DMS 273 (cell line): Measurements from ENCODE around the gene BDH2.
A peak's percentile ranks its signal among the peaks of the same experiment; 100 is the strongest.

Experiments
- DNase-seq: peaks from one replicate; lab custom pipeline; 2025; ENCODE audit not compliant: unreplicated experiment; lab: John Stamatoyannopoulos, UW

BDH2 gene

DNA sequence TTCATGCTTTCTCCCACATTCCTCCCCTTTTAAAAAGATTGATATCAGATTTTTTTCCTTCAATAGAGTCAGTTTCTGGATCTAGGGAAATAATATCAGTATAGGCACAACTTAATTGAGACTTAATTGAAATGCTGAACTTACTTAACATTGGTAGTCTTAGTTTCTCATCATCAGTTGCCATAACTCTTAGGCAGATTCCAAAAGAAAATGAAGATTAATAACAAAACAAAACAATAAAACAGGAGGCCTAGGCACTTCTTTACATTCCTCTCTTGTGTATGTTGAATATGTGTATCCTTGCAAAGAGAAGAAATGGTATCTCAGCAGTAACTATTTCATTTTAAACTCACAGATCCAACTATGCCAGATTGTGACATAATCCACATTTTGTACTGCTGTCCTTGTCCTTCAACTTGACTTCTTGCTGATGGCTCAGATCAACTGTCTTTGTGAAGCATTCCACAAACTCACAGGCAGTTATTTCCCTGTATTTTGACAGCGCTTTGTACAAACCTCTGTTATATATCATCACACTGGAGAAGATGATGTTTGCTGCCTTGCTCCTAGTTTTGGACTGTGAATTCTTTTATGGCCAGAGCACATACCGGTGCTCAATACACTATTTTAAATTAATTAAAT lies 14.0 kb downstream of the BDH2 start:
- no peak for DNase-seq

DNA sequence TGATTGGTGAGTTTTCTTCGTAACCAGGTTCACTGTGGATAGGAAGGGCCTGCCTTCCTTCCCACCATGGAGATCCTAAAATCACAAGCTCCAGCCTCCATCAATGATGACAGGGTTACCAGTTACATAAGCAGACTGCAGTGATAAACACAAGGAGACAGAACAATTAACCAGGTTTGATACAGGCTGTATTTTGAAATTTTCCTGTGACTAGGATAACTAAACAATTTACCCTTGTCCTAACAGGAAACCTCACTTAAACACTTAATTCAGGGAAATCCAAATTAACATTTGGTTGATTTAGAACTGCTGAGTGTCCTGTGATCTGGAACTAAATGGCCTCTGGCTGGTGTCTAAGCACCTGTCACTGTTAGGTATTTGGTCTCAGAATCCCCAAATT lies 20.0 kb downstream of the BDH2 start:
- DNase-seq, result no peak

DNA sequence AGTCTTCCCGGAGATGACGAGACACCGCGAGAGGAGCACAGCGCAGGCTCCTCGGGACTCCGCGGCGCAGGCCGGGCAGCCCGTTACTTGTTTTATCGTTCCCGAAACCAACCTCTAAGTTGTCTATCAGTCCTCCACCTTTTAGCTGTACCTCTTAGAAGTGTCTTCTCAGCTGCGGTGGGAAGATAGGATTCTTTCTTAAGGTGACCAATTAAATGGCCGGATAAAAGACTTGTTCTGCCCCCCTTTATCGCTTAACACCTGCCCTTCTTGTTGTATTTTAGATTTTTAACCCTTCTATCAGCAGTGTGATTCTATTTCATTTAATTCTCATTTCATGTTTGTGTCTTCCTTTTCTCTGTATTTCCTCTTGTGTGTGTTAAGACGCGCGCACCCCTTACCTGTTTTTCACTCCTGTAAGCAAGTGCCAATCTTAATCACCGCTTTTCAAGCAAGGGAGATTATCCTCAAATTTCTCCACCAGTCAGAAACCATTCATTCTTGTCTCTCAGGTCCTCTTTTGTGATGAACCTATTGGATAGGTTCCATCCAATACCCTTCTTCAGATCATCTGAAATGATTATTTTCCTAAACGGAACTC lies 22.8 kb downstream of the BDH2 start, which contains the start of gene SLC9B2:
Gene SLC9B2 (minus strand): TSS at position 15 of the 601 bp plus-strand sequence. CDS start 9,211 bp downstream, outside the sequence.
- peak; percentile 34 for DNase-seq

DNA sequence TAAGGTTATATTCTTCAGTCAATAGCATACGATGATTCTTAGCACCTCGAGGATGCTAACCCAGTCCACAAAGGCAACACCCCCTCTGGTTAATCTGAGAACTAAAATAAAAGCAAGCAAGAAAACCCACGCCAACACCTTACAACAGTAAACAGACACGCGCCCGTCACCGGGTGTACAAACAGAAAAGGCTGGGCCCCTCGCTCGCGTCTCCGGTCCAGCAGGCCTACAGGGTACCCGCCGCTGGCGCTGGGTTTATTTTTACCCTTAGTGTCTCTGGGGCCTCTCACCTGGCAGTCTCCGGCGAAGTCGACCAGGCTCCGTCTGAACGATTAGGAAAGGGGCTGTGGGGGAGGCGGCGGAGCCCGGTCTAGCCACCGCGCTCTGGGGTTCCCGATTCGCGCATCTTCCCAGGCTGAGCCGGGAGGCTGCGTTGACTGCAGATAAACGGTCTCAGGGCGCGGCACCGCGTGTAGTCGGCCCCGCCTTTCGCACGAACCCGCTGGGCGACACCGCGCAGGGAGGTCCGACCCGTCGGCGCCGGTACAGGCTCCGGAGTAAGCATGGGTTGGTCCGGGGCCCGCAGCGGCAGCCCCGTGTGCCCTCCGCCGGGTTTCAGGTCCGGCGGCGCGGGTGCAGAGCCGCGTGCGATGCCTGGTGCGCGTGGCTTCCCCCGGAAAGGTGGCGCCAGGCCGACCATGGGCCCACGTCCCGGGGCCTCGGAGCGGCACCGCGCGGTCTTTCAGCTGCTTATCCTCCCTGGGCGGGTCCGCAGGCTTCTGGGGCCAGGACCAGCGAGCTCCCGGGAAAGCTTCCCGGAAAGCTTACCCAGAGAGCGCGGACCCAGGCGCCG lies 23.5 kb downstream of the BDH2 start:
- DNase-seq, result peak; percentile 82

DNA sequence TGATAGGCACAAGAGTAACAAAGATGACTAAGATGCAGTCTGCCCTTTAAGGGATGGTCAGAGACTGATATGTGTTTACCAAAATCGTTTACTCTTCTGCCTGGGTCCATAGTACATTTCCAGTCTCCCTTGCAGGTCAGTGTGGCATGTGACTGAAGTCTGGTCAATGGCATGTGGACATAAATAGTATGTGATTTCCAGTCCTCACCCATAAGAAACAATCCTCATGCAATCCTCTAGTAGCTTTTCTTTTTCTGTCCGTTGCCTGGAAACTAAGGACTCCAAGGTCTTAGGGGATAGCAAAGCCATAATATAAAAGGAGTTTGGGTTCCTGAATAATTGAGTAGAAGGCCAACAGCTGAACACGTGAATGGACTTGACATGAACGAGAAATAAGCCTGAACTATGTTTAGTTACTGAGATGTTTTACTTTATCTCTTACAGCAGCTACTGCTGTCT lies 24.2 kb downstream of the BDH2 start:
- DNase-seq, result peak; percentile 49

DNA sequence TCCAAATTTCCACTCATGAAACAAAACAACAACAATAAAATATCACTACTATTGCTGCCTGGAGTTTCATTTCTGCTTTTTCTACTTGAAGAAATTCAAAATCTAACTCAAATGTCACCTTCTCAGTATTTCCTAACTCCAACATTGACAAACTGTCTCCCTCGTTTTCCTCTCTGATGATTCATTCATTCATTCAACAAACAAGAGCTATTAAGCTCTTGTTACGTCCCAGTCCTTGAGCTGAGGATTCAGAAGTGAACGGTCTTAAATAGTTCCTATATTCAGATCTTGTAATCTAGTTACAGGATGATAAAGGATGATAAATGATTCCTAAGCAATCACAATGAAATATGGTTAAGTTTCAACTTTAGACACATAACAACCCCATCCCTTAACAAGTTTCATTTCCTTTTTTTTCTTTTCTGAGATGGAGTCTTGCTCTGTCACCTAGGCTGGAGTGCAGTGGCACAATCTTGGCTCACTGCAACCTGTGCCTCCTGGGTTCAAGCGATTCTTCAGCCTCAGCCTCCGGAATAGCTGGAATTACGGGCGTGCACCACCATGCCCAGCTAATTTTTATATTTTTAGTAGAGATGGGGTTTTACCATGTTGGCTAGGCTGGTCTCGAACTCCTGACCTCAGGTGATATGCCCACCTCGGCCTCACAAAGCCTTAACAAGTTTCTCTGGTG lies 24.7 kb downstream of the BDH2 start:
- no peak for DNase-seq

DNA sequence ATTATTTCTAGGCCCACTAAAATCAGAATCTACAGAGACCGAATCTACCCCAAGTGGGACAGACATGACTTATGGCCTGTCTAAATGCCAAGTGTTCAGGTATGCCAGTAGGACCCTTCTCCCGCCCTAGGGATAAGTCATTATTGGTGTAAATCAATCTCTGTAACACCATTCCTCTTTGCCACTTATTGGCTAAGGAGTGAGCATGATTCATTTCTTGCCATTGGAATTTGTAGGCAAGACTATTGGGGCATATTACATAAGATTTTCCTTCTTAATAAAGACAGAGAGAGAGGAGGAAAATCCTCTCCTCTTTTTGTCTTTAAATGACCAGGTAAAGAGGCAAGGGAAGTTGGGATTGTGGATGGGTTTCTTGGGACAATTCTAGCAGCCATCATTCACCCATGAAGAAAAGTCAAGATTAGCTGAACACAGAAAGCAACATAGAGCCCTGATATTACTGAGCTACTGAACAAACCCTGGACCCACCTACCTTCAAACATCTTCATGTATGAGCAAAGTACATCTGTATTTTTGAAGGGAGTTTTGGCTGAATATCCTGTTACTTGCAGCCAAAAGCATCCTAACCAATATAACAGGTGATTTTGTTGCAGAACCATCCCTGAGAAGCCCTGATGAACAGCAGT lies 25.7 kb downstream of the BDH2 start:
- no peak for DNase-seq

DNA sequence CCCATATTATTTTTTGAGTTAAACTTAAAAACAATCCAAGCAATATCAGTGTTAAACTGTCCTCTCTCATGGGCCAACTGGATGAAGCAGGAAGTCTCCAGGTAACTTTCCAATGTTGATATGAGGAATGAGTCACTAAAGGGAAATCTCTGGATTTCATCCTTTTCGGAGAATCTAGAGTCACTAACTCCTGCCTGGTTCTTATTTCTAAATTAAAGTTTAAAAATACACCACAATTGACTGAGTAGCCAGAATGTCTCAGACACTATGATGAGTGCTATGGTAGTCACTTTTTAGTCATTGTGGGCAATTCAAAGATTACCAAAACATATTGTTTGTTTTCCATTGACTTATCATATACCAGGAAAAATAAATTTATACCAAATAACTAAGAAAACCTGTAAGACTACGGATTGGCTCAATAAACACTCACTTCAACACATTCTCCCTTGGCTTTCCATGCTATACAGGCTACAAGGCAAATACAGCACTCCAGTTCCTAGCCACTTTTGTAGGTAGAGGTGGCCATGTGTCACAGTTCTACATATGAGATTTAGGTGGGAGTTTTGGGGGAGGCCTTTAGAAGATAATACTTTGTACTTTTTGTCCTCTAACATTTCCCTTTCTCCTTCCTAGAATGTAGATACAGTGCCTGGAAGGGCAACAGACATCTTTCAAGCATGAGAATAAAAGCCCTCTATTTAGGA lies 31.6 kb downstream of the BDH2 start:
- DNase-seq, result no peak

DNA sequence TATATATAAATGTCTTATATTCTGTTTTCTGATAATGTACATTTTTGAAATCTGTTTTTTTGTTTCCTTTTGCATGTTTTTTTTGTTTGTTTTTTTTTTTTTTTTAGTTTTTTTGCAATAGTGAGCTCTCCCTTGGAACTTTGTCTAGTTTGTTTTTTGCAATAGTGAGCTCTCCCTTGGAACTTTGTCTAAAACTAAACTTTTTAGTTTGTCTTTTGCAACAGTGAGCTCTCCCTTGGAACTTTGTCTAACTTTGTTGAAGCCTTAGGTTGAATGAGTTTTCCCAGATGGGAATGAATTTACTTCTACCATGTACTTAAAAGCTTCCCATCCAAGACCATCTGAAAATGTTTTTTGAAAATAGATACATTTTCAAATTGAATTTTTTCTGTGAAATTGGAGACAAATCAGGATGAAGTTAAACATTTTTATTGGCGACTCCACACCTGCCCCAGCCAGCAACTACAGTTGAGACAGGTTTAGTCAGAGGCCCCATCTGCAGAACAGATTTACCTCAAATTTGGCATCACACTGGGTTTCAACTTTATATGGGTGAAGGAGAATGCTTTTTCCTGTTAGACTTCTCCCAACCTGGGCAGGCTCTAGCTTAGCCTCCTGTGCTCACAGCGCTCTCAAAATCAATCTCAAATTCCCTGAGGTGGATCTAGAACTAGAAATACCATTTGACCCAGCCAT lies 39.0 kb downstream of the BDH2 start:
- no peak for DNase-seq

DNA sequence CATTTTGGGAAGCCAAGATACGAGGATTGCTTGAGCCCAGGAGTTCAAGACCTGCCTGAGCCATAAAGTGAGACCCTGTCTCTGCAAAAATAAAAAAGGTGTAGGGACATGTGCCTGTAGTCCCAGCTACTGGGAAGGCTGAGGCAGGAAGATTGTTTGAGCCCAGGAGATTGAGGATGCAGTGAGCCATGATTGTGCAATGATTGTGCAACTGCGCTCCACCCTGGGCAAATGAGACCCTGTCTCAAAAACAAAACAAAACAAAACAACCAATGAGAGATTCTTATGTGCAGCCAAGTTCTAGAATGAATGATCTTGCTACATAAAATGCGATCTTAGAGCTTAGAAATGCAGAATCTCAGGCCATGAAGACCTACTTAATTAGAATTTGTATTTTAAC lies 45.6 kb downstream of the BDH2 start:
- DNase-seq, result no peak

DNA sequence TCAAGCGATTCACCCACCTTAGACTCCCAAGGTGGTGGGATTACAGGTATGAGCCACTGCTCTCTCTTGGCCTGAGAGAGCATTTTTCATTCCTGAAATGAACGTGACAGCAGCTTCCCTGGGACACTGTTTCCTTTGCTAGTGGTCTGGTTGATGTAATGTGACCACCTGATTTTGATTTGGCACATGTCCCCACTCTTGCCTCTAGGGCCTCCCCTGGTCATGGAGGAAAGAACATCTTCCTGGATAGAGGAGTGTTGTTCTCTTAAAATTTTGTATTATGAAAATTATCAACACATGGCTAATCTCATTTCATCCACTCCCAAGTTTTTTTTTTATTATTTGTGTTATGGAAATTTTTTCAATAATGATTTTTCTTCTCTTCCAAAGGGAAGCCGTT lies 46.9 kb downstream of the BDH2 start:
- no peak for DNase-seq

DNA sequence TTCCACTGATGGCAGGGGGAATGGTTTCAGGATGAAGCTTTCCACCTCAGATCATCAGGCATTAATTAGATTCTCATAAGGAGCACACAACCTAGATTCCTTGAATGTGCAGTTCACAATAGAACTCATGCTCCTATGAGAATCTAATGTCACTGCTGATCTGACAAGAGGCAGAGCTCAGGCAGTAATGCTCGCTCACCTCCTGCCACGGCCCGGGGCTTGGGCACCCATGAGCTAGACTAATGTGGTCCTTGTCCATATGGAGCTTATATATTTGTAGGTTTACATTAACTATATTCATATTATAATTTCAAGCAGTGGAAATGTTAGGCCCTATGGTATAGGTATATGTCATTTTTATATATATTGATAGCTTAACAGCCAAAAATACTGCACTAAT lies 47.5 kb downstream of the BDH2 start:
- DNase-seq, result no peak

DNA sequence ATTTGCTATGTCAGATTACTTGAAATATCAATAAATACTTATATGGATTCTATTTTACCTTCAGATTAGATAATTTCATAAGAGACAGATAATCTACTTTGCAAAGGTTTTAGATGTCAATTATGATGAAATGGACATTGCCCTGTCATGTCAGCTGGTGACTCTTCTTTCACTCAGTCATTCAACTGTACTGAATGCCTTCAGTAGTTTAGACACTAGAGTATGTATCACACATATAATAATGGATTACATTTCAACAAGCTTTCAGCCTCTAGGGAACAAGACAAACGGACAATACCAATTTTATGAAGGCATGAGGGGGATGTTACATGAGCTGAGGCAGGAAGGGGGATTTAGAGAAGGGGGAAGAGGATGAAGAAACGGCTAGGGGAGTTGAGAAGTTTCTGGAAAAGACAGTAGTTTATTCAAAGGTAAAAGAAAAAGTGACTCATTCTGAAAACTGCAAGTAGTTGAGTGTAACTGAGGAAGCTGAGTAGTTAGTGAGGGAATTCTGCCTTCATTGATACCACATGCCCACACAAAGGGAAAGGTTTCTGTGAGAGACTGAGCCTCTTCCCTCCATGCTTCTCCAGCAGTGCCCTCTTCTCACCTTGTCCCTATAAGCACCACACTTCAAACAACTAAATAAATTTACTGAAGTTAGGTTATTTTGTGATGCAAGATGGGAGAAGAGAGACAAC lies 48.7 kb downstream of the BDH2 start:
- no peak for DNase-seq

DNA sequence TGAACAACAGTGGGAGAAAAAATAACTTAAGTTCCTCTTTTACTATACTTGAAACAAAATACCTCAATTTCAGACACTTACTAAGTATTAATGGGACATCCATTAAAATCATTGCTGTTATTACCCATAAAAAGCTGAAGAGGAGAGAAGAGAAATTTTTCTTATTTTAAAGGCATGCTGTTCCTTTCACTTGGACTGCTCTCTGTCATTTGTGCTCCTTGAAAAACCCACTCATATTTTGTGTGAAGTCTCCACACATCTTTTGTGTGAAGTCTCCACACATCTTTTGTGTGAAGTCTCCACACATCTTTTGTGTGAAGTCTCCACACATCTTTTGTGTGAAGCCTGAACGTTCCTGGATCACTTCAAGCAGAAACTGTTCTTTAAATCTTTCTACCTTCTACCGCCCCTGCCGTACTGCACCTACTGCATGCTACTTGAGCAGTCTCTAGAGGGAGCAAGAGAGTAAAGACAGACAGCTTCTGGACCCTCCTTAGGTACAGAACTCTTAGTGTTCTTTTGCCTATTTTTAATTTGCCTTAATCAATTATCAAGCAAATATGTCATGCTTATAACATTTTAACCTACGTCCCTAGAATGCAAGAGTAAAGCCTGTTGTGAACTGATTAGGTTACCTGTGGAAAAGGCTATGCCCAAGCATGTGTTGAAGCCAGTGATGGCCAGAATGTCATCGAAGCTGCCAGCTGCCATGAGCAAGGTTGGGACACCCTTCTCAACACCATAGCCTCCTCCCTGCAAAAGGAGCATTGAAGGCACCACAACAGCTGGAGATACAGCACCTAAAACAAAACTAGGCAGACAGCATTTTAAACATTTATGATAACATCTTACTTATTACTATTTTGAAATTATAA lies 53.0 kb downstream of the BDH2 start:
- peak; percentile 48 for DNase-seq

DNA sequence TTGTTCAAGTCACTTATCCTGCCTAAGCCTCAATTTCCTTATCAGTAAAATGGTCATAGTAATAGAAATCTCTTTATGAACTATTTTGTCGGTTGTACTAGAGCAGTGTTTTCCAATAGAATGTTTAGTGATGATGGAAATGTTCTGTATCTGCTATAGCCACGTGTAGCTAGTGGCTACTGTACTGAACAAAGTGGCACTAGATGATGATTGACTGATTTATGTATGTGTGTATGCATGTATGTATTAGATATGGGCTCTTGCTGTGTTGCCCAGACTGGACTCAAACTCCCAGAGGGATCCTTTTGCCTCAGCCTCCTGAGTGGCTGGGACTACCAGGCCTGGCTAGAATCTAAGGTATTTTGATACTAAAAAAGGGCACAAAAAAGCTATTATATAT lies 55.5 kb downstream of the BDH2 start:
- no peak for DNase-seq

DNA sequence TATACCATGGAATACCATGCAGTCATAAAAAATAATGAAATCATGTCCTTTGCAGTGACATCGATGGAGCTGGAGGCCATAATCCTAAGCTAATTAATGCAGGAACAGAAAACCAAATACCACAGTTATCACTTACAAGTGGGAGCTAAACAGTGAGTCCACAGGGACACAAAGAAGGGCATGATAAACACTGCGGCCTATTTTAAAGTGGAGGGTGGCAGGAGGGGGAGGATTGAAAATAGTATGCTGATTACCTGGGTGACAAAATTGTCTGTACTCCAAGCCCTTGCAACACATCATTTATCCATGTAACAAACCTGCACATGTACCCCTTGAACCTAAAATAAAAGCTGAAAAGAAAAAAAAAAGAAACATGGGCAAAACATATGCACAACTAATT lies 63.5 kb downstream of the BDH2 start:
- DNase-seq, result no peak

DNA sequence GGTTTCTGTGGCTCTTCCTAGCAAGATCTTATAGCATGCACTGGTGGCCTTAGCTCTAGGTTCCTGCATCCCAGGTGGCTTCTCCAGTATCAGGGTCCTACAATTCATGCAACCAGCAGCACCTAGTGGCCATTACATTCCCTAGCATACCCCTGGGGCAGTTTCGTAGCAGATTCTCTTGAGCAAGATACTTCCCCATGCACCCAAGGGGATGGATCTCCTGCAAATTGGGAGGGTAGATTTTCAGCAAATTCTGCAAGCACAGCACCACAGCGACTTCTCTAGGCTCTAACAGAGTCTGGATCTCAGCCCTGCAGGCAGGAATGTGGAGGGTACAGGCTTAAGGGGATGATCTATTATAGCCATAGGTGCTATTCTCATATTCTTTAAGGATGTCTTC lies 67.1 kb downstream of the BDH2 start:
- peak; percentile 18 for DNase-seq

DNA sequence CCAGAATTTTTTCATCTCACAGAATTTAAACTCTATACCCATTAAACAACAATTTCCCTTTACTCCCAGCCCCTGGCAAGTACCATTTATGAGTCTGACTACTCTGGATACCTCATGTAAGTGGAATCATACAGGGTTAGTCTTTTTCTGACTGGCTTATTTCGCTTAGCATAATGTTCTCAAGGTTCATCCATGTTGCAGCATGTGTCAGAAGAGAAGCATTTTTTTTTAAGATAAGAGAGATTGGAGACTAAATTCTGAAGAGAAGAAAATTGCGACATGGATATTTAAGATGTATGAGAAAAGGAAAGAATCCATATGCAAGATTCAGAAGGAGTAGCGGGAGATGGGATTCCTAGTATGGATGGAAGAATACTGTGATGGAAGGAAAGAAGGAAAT lies 68.8 kb downstream of the BDH2 start:
- DNase-seq, result no peak
